SJCRH30 (cell line): ENCODE measurements around the gene TTC7B. TPM values are rescaled to one million over a fixed set of nuclear protein-coding genes. Genes with fewer than 3 reads are reported as not detected.

Experiments
- DNase-seq, 2 experiments: peaks; one replicate each; pipeline ENCODE4 v3.0.0-alpha.2; 2015 to 2020
- H3K27ac ChIP-seq: fragments of 250-450 bp; sonication (Bioruptor Pico); 2 replicates; pipeline ENCODE4 v1.5.1; 2020; ENCODE audit warnings: mild to moderate bottlenecking, moderate library complexity
- H3K27me3 ChIP-seq: fragments of 250-450 bp; sonication (Bioruptor Pico); 2 replicates; pipeline ENCODE4 v1.5.1; 2020; ENCODE audit warnings: mild to moderate bottlenecking, moderate library complexity
- H3K36me3 ChIP-seq: fragments of 250-450 bp; sonication (Bioruptor Pico); 2 replicates; pipeline ENCODE4 v1.5.1; 2020; ENCODE audit warnings: mild to moderate bottlenecking, moderate library complexity
- H3K4me1 ChIP-seq: fragments of 250-450 bp; sonication (Bioruptor Pico); 2 replicates; pipeline ENCODE4 v1.5.1; 2020; ENCODE audit warnings: mild to moderate bottlenecking, moderate library complexity
- H3K4me3 ChIP-seq: fragments of 250-450 bp; sonication (Bioruptor Pico); 2 replicates; pipeline ENCODE4 v1.5.1; 2020; ENCODE audit warnings: mild to moderate bottlenecking, moderate library complexity
- H3K9me3 ChIP-seq: fragments of 250-450 bp; sonication (Bioruptor Pico); replicated peaks from 2 replicates; pipeline ENCODE4 v1.5.1; 2020; ENCODE audit warnings: mild to moderate bottlenecking, moderate library complexity
- total RNA-seq: library from RNA; depleted of rRNA; stranded (reverse); fragments of >200 nt; shearing (Covaris generic); gene quantifications from 2 replicates; pipeline ENCODE4 v1.2.3, GENCODE V29; 2014

TTC7B gene
- total RNA-seq, 1 experiment from 2014 or later = 45.9 TPM

- no peak overlapping the region for H3K4me3 ChIP-seq
- no peaks in the 10 kb centered on the region for H3K36me3 ChIP-seq
- H3K27ac ChIP-seq = no peak overlapping the region
- peaks cover 7% of the 10 kb centered on the region; the same call in 1 of the 2 replicates for H3K4me1 ChIP-seq
- H3K9me3 ChIP-seq = no peaks in the 10 kb centered on the region
- no peaks in the 10 kb centered on the region for H3K27me3 ChIP-seq
- no peak for DNase-seq
Measured at GRCh38 chr14:90559811-90560492, 256.3 kb downstream of the TTC7B start.

- peaks cover 7% of the 10 kb centered on the region; the same call in 1 of the 2 replicates for H3K4me1 ChIP-seq
- H3K9me3 ChIP-seq = no peaks in the 10 kb centered on the region
- H3K27me3 ChIP-seq = no peaks in the 10 kb centered on the region
- no peak overlapping the region for H3K27ac ChIP-seq
- no peak for DNase-seq
- no peak overlapping the region for H3K4me3 ChIP-seq
- H3K36me3 ChIP-seq = no peaks in the 10 kb centered on the region
Measured at GRCh38 chr14:90558983-90559590, 257.1 kb downstream of the TTC7B start.

GRCh38 chr14:90558041-90558982, 257.9 kb downstream of the TTC7B start:
- H3K9me3 ChIP-seq = no peaks in the 10 kb centered on the region
- no peaks in the 10 kb centered on the region for H3K36me3 ChIP-seq
- H3K4me1 ChIP-seq = peaks cover 7% of the 10 kb centered on the region; the same call in 1 of the 2 replicates
- no peak overlapping the region for H3K27ac ChIP-seq
- DNase-seq = no peak
- H3K4me3 ChIP-seq = no peak overlapping the region
- H3K27me3 ChIP-seq = no peaks in the 10 kb centered on the region

- peaks cover under 1% of the 10 kb centered on the region; the same call in 1 of the 2 replicates for H3K4me1 ChIP-seq
- H3K27me3 ChIP-seq = no peaks in the 10 kb centered on the region
- H3K9me3 ChIP-seq = no peaks in the 10 kb centered on the region
- H3K4me3 ChIP-seq = no peak overlapping the region
- no peak overlapping the region for H3K27ac ChIP-seq
- no peak for DNase-seq
- no peaks in the 10 kb centered on the region for H3K36me3 ChIP-seq
Measured at GRCh38 chr14:90557516-90557915, 258.7 kb downstream of the TTC7B start.

GRCh38 chr14:90556666-90557450, 259.4 kb downstream of the TTC7B start:
- Histone ChIP-seq H3K36me3 (no peaks in the 10 kb centered on the region), H3K4me3 (no peak overlapping the region), H3K9me3 (no peaks in the 10 kb centered on the region), H3K27ac (no peak overlapping the region), H3K4me1 (no peaks in the 10 kb centered on the region), H3K27me3 (no peaks in the 10 kb centered on the region)
- no peak for DNase-seq

- Histone ChIP-seq H3K9me3 (no peaks in the 10 kb centered on the region), H3K27ac (no peak overlapping the region), H3K4me3 (no peak overlapping the region), H3K36me3 (no peaks in the 10 kb centered on the region), H3K4me1 (no peaks in the 10 kb centered on the region), H3K27me3 (no peaks in the 10 kb centered on the region)
- no peak for DNase-seq
Measured at GRCh38 chr14:90556012-90556477, 260.2 kb downstream of the TTC7B start.

GRCh38 chr14:90555126-90556011, 260.9 kb downstream of the TTC7B start:
- no peaks in the 10 kb centered on the region for H3K27me3 ChIP-seq
- H3K4me3 ChIP-seq = no peak overlapping the region
- no peak overlapping the region for H3K27ac ChIP-seq
- no peak for DNase-seq
- no peaks in the 10 kb centered on the region for H3K36me3 ChIP-seq
- no peaks in the 10 kb centered on the region for H3K4me1 ChIP-seq
- H3K9me3 ChIP-seq = no peaks in the 10 kb centered on the region

GRCh38 chr14:90554341-90554740, 261.9 kb downstream of the TTC7B start:
- no peak overlapping the region for H3K27ac ChIP-seq
- no peaks in the 10 kb centered on the region for H3K9me3 ChIP-seq
- H3K27me3 ChIP-seq = no peaks in the 10 kb centered on the region
- DNase-seq = no peak
- H3K4me1 ChIP-seq = no peaks in the 10 kb centered on the region
- no peak overlapping the region for H3K4me3 ChIP-seq
- no peaks in the 10 kb centered on the region for H3K36me3 ChIP-seq

GRCh38 chr14:90553921-90554336, 262.3 kb downstream of the TTC7B start:
- H3K4me1 ChIP-seq = no peaks in the 10 kb centered on the region
- DNase-seq = no peak

GRCh38 chr14:90553298-90553920, 262.8 kb downstream of the TTC7B start:
- DNase-seq = no peak
- no peaks in the 10 kb centered on the region for H3K9me3 ChIP-seq
- H3K4me3 ChIP-seq = no peak overlapping the region
- no peaks in the 10 kb centered on the region for H3K36me3 ChIP-seq
- H3K4me1 ChIP-seq = no peaks in the 10 kb centered on the region
- no peak overlapping the region for H3K27ac ChIP-seq
- H3K27me3 ChIP-seq = no peaks in the 10 kb centered on the region

More at GRCh38 chr14:90553921-90554336, 262.3 kb downstream of the TTC7B start:
- H3K9me3 ChIP-seq = no peaks in the 10 kb centered on the region
- H3K4me3 ChIP-seq = no peak overlapping the region
- no peaks in the 10 kb centered on the region for H3K36me3 ChIP-seq
- H3K27ac ChIP-seq = no peak overlapping the region
- no peaks in the 10 kb centered on the region for H3K27me3 ChIP-seq

- H3K4me3 ChIP-seq = no peak overlapping the region
- no peaks in the 10 kb centered on the region for H3K4me1 ChIP-seq
- H3K27me3 ChIP-seq = no peaks in the 10 kb centered on the region
- H3K27ac ChIP-seq = no peak overlapping the region
- DNase-seq = no peak
- H3K36me3 ChIP-seq = no peaks in the 10 kb centered on the region
- H3K9me3 ChIP-seq = no peaks in the 10 kb centered on the region
Measured at GRCh38 chr14:90552465-90553297, 263.5 kb downstream of the TTC7B start.

- H3K27me3 ChIP-seq = no peaks in the 10 kb centered on the region
- DNase-seq = no peak
- H3K36me3 ChIP-seq = no peaks in the 10 kb centered on the region
- no peak overlapping the region for H3K27ac ChIP-seq
- H3K9me3 ChIP-seq = no peaks in the 10 kb centered on the region
- peaks cover under 1% of the 10 kb centered on the region; the same call in 1 of the 2 replicates for H3K4me1 ChIP-seq
- H3K4me3 ChIP-seq = no peak overlapping the region
Measured at GRCh38 chr14:90551733-90552464, 264.3 kb downstream of the TTC7B start.
